SHP77 treated with DMSO at 0.1 percent for 48 hours (cell line): ENCODE data around the gene AFAP1L1.
A peak's percentile ranks its signal among the peaks of the same experiment; 100 is the strongest.

ENCODE experiments used
- DNase-seq: peaks from one replicate; lab custom pipeline; 2025; lab: John Stamatoyannopoulos, UW

The AFAP1L1 gene

GRCh38 chr5:149284501-149284900, 12.8 kb downstream of the AFAP1L1 start:
- DNase-seq, result no peak

GRCh38 chr5:149285153-149285552, 13.5 kb downstream of the AFAP1L1 start:
- DNase-seq, result no peak

- DNase-seq, result no peak
These were observed 16.8 kb downstream of the AFAP1L1 start for GRCh38 chr5:149288436-149288835.

- DNase-seq, result no peak
These were observed 17.6 kb downstream of the AFAP1L1 start for GRCh38 chr5:149289301-149289700.

- DNase-seq, result no peak
These were observed 23.5 kb downstream of the AFAP1L1 start for GRCh38 chr5:149294872-149295829.

- no peak for DNase-seq
These were observed 25.8 kb downstream of the AFAP1L1 start for GRCh38 chr5:149297340-149298025.

GRCh38 chr5:149298163-149298562, 26.5 kb downstream of the AFAP1L1 start:
- DNase-seq, result no peak

- no peak for DNase-seq
These were observed 27.3 kb downstream of the AFAP1L1 start for GRCh38 chr5:149298842-149299404.

GRCh38 chr5:149299451-149300054, 27.9 kb downstream of the AFAP1L1 start:
- no peak for DNase-seq

GRCh38 chr5:149300441-149300840, 28.8 kb downstream of the AFAP1L1 start:
- no peak for DNase-seq

- DNase-seq, result no peak
These were observed 29.5 kb downstream of the AFAP1L1 start for GRCh38 chr5:149301049-149301743.

- no peak for DNase-seq
These were observed 30.2 kb downstream of the AFAP1L1 start for GRCh38 chr5:149301744-149302380.

GRCh38 chr5:149302641-149303040, 31.0 kb downstream of the AFAP1L1 start:
- DNase-seq, result no peak

- DNase-seq, result no peak
These were observed 31.6 kb downstream of the AFAP1L1 start for GRCh38 chr5:149303210-149303609.

GRCh38 chr5:149304195-149305078, 32.8 kb downstream of the AFAP1L1 start:
- no peak for DNase-seq

GRCh38 chr5:149309354-149309753, 37.7 kb downstream of the AFAP1L1 start:
- DNase-seq, result no peak

GRCh38 chr5:149310488-149310887, 38.8 kb downstream of the AFAP1L1 start:
- no peak for DNase-seq

- no peak for DNase-seq
These were observed 39.4 kb downstream of the AFAP1L1 start for GRCh38 chr5:149310947-149311658.

- peak; percentile 40 for DNase-seq
These were observed 41.6 kb downstream of the AFAP1L1 start for GRCh38 chr5:149313151-149313841.
